ENCODE results near the gene CR1. TPM values are rescaled to one million over a fixed set of nuclear protein-coding genes. Genes with fewer than 3 reads are reported as not detected.

The CR1 gene
- total and polyA plus RNA-seq, 7 experiments from 2014 or later, result 0.19 to 50.1 (median 4.3) TPM

GRCh38 chr1:207646944-207647579 lies 151.1 kb downstream of the CR1 start:
- intact Hi-C loops (cut with micrococcal nuclease), result no loop called here
- peak overlapping the region in 1 of 10 donors; percentile 31 for H3K4me3 Mint-ChIP-seq
- no peaks in the 10 kb centered on the region for H3K9me3 Mint-ChIP-seq
- H3K27me3 Mint-ChIP-seq, result peaks cover 11 to 57% (median 17%) of the 10 kb centered on the region in 5 donors
- H3K4me1 ChIP-seq (ENCODE audit: control insufficient read depth in 2 of 2, insufficient read depth in 2 of 2, low read length in 2 of 2), result peaks cover 0 to 9% of the 10 kb centered on the region in 2 donors
- H3K9me3 ChIP-seq (ENCODE audit: control insufficient read depth in 2 of 3, low read length in 3 of 3), result no peaks in the 10 kb centered on the region
- POLR2A ChIA-PET, result no interaction called here
- H3K27me3 ChIP-seq (ENCODE audit: control insufficient read depth in 2 of 2, insufficient read depth in 2 of 2, low read length in 2 of 2), result peaks cover 3 to 5% of the 10 kb centered on the region in 2 donors
- H3K27ac ChIP-seq (ENCODE audit: low read depth, low read length), result no peak overlapping the region
- peaks cover 0 to 13% (median 7%) of the 10 kb centered on the region in 7 donors for H3K4me1 Mint-ChIP-seq
- ATAC-seq (no peak), DNase-seq (no peak)
- H3K36me3 Mint-ChIP-seq, result peaks cover 0 to 3% (median 0%) of the 10 kb centered on the region in 5 donors
- CTCF ChIA-PET, result no interaction called here
- H3K36me3 ChIP-seq (ENCODE audit: control insufficient read depth in 2 of 3, insufficient read depth in 3 of 3, low read length in 3 of 3), result no peaks in the 10 kb centered on the region
- H3K27ac Mint-ChIP-seq, result no peak overlapping the region
- H3K4me3 ChIP-seq (ENCODE audit: low read length), result no peak overlapping the region

DNA sequence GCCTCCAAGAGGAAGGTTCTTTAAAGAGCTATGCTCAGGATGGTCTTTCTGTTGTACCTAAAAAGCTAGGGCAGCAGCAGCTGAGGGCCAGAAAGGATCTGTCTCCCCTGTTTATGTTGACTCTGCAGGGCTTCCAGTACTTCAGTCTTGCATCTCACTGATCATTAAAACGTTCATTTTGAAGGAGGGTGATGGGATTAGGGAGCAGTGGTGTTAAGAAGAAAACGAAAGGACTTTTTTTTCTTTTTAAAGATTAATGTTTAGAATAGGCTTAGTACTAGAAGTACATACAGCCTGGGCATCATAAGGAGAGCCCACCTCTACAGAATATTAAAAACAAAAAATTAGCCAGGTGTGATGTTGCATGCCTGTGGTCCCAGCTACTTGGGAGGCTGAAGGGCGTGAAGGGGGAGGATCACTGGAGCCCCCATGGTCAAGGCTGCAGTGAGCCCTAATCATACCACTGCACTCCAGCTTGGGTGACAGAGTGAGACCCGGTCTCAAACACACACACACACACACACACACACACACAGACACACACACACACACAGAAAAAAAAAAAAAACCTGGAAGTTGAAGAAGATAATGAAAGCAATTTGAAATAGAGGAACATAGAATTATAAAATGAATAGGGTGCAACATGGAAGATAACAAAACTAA lies 151.8 kb downstream of the CR1 start:
- Histone ChIP-seq H3K27me3 (ENCODE audit: control insufficient read depth in 2 of 2, insufficient read depth in 2 of 2, low read length in 2 of 2) (peaks cover under 1 to 5% of the 10 kb centered on the region in 2 donors), H3K4me3 (ENCODE audit: low read length) (no peak overlapping the region), H3K27ac (ENCODE audit: low read depth, low read length) (no peak overlapping the region), H3K9me3 (ENCODE audit: control insufficient read depth in 2 of 3, low read length in 3 of 3) (no peaks in the 10 kb centered on the region), H3K36me3 (ENCODE audit: control insufficient read depth in 2 of 3, insufficient read depth in 3 of 3, low read length in 3 of 3) (no peaks in the 10 kb centered on the region), H3K4me1 (ENCODE audit: control insufficient read depth in 2 of 2, insufficient read depth in 2 of 2, low read length in 2 of 2) (peaks cover 0 to 9% of the 10 kb centered on the region in 2 donors)
- Mint-ChIP-seq H3K27ac (no peak overlapping the region), H3K27me3 (peaks cover 4 to 57% (median 10%) of the 10 kb centered on the region in 5 donors), H3K4me3 (peak overlapping the region in 1 of 10 donors; percentile 31), H3K36me3 (no peaks in the 10 kb centered on the region), H3K4me1 (peaks cover 0 to 13% (median 7%) of the 10 kb centered on the region in 7 donors), H3K9me3 (no peaks in the 10 kb centered on the region)
- DNase-seq (no peak), ATAC-seq (no peak)
- intact Hi-C loops (cut with micrococcal nuclease), result no loop called here
- ChIA-PET CTCF (no interaction called here), POLR2A (no interaction called here)

DNA sequence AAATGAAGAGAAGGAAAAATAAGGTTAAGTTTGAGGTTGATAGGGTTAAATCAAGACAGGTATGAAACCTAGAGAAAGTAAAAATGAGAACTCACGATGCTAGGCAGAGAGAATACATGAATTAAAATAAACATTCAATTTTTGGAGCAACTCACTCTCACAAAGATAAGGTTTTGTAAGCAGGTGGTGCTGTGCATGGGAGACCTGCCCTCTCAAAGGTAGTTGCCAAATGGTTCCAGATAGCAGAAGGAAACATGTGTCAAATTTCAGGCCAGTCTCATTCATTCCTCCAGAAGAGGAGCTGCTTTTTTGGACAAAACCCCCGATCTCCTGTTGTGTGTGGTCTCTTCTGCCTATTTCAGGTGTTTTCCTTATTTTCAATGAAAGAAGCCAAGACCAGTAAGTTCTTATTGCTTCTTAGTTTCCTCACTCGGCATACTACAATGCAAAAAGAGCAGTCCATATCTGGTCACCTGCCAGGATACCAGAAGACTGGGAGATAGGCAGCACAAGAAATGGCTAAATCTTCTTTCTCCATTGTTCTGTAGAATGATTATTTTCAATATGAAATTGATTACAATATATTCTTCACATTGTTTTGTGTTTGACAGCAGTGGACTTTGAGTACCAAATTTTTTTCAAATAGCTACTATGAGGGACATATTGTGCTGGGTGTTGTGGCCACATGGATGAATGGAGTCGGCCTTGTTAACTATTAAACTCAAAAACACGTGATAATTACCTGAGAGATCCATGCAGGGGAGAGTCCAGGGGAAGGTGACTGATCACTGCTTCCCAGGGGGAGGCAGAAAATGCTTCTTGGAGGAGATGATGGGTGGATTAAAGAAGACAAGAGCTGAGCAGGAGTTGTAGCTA lies 152.6 kb downstream of the CR1 start:
- Histone ChIP-seq H3K36me3 (ENCODE audit: control insufficient read depth in 2 of 3, insufficient read depth in 3 of 3, low read length in 3 of 3) (no peaks in the 10 kb centered on the region), H3K27ac (ENCODE audit: low read depth, low read length) (no peak overlapping the region), H3K4me3 (ENCODE audit: low read length) (no peak overlapping the region), H3K9me3 (ENCODE audit: control insufficient read depth in 2 of 3, low read length in 3 of 3) (no peaks in the 10 kb centered on the region), H3K4me1 (ENCODE audit: control insufficient read depth in 2 of 2, insufficient read depth in 2 of 2, low read length in 2 of 2) (peaks cover 0 to 9% of the 10 kb centered on the region in 2 donors), H3K27me3 (ENCODE audit: control insufficient read depth in 2 of 2, insufficient read depth in 2 of 2, low read length in 2 of 2) (no peaks in the 10 kb centered on the region)
- Mint-ChIP-seq H3K27ac (no peak overlapping the region), H3K9me3 (no peaks in the 10 kb centered on the region), H3K4me1 (peaks cover 0 to 13% (median 7%) of the 10 kb centered on the region in 7 donors), H3K4me3 (no peak overlapping the region), H3K27me3 (peaks cover 2 to 54% (median 9%) of the 10 kb centered on the region in 5 donors), H3K36me3 (no peaks in the 10 kb centered on the region)
- ChIA-PET CTCF (no interaction called here), POLR2A (no interaction called here)
- DNase-seq (no peak), ATAC-seq (no peak)
- intact Hi-C loops (cut with micrococcal nuclease), result no loop called here

- CTCF ChIA-PET, result no interaction called here
- POLR2A ChIA-PET, result no interaction called here
- intact Hi-C loops (cut with micrococcal nuclease), result no loop called here
- no peak overlapping the region for H3K27ac Mint-ChIP-seq
- ATAC-seq (no peak), DNase-seq (no peak)
- H3K4me1 Mint-ChIP-seq, result peaks cover 0 to 11% (median 4%) of the 10 kb centered on the region in 7 donors
- peaks cover 0 to 5% of the 10 kb centered on the region in 2 donors for H3K4me1 ChIP-seq (ENCODE audit: control insufficient read depth in 2 of 2, insufficient read depth in 2 of 2, low read length in 2 of 2)
- H3K4me3 Mint-ChIP-seq, result no peak overlapping the region
- H3K27me3 ChIP-seq (ENCODE audit: control insufficient read depth in 2 of 2, insufficient read depth in 2 of 2, low read length in 2 of 2), result no peaks in the 10 kb centered on the region
- H3K36me3 ChIP-seq (ENCODE audit: control insufficient read depth in 2 of 3, insufficient read depth in 3 of 3, low read length in 3 of 3), result no peaks in the 10 kb centered on the region
- no peaks in the 10 kb centered on the region for H3K36me3 Mint-ChIP-seq
- H3K9me3 Mint-ChIP-seq, result no peaks in the 10 kb centered on the region
- peaks cover 0 to 49% (median 3%) of the 10 kb centered on the region in 5 donors for H3K27me3 Mint-ChIP-seq
- H3K9me3 ChIP-seq (ENCODE audit: control insufficient read depth in 2 of 3, low read length in 3 of 3), result no peaks in the 10 kb centered on the region
- no peak overlapping the region for H3K27ac ChIP-seq (ENCODE audit: low read depth, low read length)
- no peak overlapping the region for H3K4me3 ChIP-seq (ENCODE audit: low read length)
These were observed 153.3 kb downstream of the CR1 start for GRCh38 chr1:207649210-207649753.

DNA sequence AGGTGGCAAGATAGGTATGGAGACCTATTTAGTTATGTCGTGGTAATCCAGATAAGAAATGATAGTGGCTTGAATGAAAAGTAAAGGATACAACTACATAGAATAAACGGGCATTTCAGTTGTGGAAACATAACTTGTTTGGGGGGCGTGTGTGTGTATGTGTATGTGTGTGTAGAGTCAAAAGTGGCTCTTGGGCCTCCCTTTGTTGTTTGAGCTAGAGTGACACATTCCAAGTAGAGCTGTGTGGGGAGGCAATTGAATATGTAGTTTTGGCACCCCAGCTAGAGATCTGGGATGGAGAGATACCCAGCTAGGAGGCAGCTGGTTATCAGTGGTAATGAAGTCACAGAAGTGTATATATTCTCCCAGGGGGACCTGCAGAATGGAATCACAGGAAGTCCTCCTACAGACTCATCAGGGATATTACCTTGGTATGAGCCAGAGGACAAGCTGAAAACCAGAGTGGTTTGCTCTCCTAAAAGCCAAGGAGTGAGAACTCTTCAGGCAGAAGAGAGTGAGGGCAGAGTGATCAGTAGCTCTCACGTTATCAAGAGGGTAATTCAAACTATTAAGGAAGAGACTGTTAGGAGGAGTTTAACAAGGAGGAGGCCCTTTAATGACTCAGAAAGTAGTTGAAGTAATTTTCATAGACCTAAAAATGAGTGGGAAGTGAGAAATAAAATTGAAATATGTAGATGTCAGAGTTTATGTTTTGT lies 154.1 kb downstream of the CR1 start:
- no peak overlapping the region for H3K4me3 Mint-ChIP-seq
- intact Hi-C loops (cut with micrococcal nuclease), result no loop called here
- no peak for ATAC-seq
- DNase-seq, result no peak
- H3K4me3 ChIP-seq (ENCODE audit: low read length), result no peak overlapping the region
- no peaks in the 10 kb centered on the region for H3K9me3 Mint-ChIP-seq
- no peak overlapping the region for H3K27ac ChIP-seq (ENCODE audit: low read depth, low read length)
- H3K27me3 ChIP-seq (ENCODE audit: control insufficient read depth in 2 of 2, insufficient read depth in 2 of 2, low read length in 2 of 2), result no peaks in the 10 kb centered on the region
- H3K4me1 Mint-ChIP-seq, result peaks cover 0 to 6% (median 0%) of the 10 kb centered on the region in 7 donors
- CTCF ChIA-PET, result no interaction called here
- POLR2A ChIA-PET, result no interaction called here
- peaks cover 0 to 45% (median 0%) of the 10 kb centered on the region in 5 donors for H3K27me3 Mint-ChIP-seq
- H3K9me3 ChIP-seq (ENCODE audit: control insufficient read depth in 2 of 3, low read length in 3 of 3), result no peaks in the 10 kb centered on the region
- no peaks in the 10 kb centered on the region for H3K4me1 ChIP-seq (ENCODE audit: control insufficient read depth in 2 of 2, insufficient read depth in 2 of 2, low read length in 2 of 2)
- H3K36me3 Mint-ChIP-seq, result no peaks in the 10 kb centered on the region
- no peak overlapping the region for H3K27ac Mint-ChIP-seq
- H3K36me3 ChIP-seq (ENCODE audit: control insufficient read depth in 2 of 3, insufficient read depth in 3 of 3, low read length in 3 of 3), result no peaks in the 10 kb centered on the region

DNA sequence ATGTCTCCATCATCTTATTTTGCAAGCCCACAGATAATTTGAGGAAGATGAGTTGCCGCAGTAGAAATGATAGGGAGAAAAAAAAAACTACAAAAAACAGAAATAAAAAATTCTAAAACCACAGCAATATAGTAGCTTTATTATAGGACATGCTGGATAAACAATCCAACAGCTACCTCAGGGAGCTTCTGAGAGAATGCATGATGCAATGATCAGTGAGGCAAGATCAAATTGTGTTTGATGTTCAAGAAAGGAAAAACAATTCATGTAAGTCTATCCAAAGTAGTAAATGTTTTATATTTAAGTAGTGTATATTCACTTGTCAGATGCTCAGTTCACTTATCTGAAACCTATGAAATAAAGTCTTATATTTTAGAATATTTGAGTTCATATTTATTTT lies 155.6 kb downstream of the CR1 start:
- Histone ChIP-seq H3K27me3 (ENCODE audit: control insufficient read depth in 2 of 2, insufficient read depth in 2 of 2, low read length in 2 of 2) (no peaks in the 10 kb centered on the region), H3K4me3 (ENCODE audit: low read length) (no peak overlapping the region), H3K4me1 (ENCODE audit: control insufficient read depth in 2 of 2, insufficient read depth in 2 of 2, low read length in 2 of 2) (no peaks in the 10 kb centered on the region), H3K27ac (ENCODE audit: low read depth, low read length) (no peak overlapping the region), H3K36me3 (ENCODE audit: control insufficient read depth in 2 of 3, insufficient read depth in 3 of 3, low read length in 3 of 3) (no peaks in the 10 kb centered on the region), H3K9me3 (ENCODE audit: control insufficient read depth in 2 of 3, low read length in 3 of 3) (no peaks in the 10 kb centered on the region)
- intact Hi-C loops (cut with micrococcal nuclease), result no loop called here
- ChIA-PET CTCF (no interaction called here), POLR2A (no interaction called here)
- DNase-seq, result no peak
- H3K27ac Mint-ChIP-seq, result no peak overlapping the region
- H3K4me3 Mint-ChIP-seq, result no peak overlapping the region
- H3K4me1 Mint-ChIP-seq, result peaks cover 0 to 3% (median 0%) of the 10 kb centered on the region in 7 donors
- peaks cover 0 to 2% (median 0%) of the 10 kb centered on the region in 11 donors for H3K9me3 Mint-ChIP-seq
- ATAC-seq, result no peak
- H3K27me3 Mint-ChIP-seq, result peaks cover 0 to 37% (median 0%) of the 10 kb centered on the region in 5 donors
- H3K36me3 Mint-ChIP-seq, result no peaks in the 10 kb centered on the region
